Liver (tissue), 9 donors: Measurements from ENCODE around the gene MUC2. TPM values are rescaled to one million over a fixed set of nuclear protein-coding genes. Genes with fewer than 3 reads are reported as not detected.

Source experiments
- DNase-seq: peaks from one replicate; pipeline ENCODE4 v3.0.0-alpha.2; 2017; ENCODE audit warnings: low spot score
- H3K27ac ChIP-seq, 2 donors: one replicate each; pipeline ENCODE4 v1.7.0; 2013; ENCODE audit warnings: inconsistent platforms in 2 of 2, low read length in 2 of 2, control low read depth in 1 of 2, low read depth in 1 of 2, mild to moderate bottlenecking in 1 of 2
- H3K27me3 ChIP-seq, 4 donors: one replicate each; pipeline versions ENCODE4 v1.6.1 to v1.7.0; 2013; ENCODE audit warnings: low read length in 3 of 4, inconsistent platforms in 1 of 4, mild to moderate bottlenecking in 1 of 4, moderate library complexity in 1 of 4; ENCODE audit not compliant: control insufficient read depth in 4 of 4, insufficient read depth in 4 of 4
- H3K36me3 ChIP-seq, 4 donors: one replicate each; pipeline versions ENCODE4 v1.6.1 to v1.7.0; 2013; ENCODE audit warnings: low read length in 3 of 4, mild to moderate bottlenecking in 3 of 4, low read depth in 1 of 4, moderate library complexity in 1 of 4; ENCODE audit not compliant: control insufficient read depth in 4 of 4, insufficient read depth in 3 of 4
- H3K4me1 ChIP-seq, 4 donors: one replicate each; pipeline versions ENCODE4 v1.6.1 to v1.7.0; 2013; ENCODE audit warnings: low read length in 3 of 4, mild to moderate bottlenecking in 3 of 4, moderate library complexity in 1 of 4; ENCODE audit not compliant: control insufficient read depth in 4 of 4, insufficient read depth in 4 of 4
- H3K4me3 ChIP-seq, 3 donors: one replicate each; pipeline versions ENCODE4 v1.6.1 to v1.7.0; 2013; ENCODE audit warnings: low read length in 3 of 3, control low read depth in 1 of 3, low read depth in 1 of 3, mild to moderate bottlenecking in 1 of 3
- H3K9ac ChIP-seq, 2 donors: one replicate each; pipeline ENCODE4 v1.7.0; 2013; ENCODE audit warnings: low read length in 2 of 2, mild to moderate bottlenecking in 2 of 2, moderate library complexity in 2 of 2, control low read depth in 1 of 2, low read depth in 1 of 2
- H3K9me3 ChIP-seq, 4 donors: one replicate each; pipeline versions ENCODE4 v1.6.1 to v1.7.0; 2013; ENCODE audit warnings: low read length in 3 of 4; ENCODE audit not compliant: control insufficient read depth in 4 of 4
- EGR1 ChIP-seq, 2 donors: IDR thresholded peaks; 2 replicates each; pipeline ENCODE4 v1.6.1; 2016 to 2018; ENCODE audit warnings: antibody characterized with exemption in 2 of 2, low read depth in 2 of 2
- FOXA2 ChIP-seq: IDR thresholded peaks from 2 replicates; pipeline ENCODE4 v1.6.1; 2016; ENCODE audit warnings: antibody characterized with exemption
- GABPA ChIP-seq, 2 donors: IDR thresholded peaks in 1 of 2; conservative IDR thresholded peaks in 1 of 2; 2 replicates each; pipeline ENCODE4 v1.6.1; 2016; ENCODE audit warnings: antibody characterized with exemption in 2 of 2, mild to moderate bottlenecking in 1 of 2, moderate library complexity in 1 of 2
- HNF4A ChIP-seq, 2 donors: conservative IDR thresholded peaks; 2 replicates each; pipeline ENCODE4 v1.6.1; 2016; ENCODE audit warnings: antibody characterized with exemption in 2 of 2, mild to moderate bottlenecking in 2 of 2
- HNF4G ChIP-seq: IDR thresholded peaks from 2 replicates; pipeline ENCODE4 v1.6.1; 2016; ENCODE audit warnings: antibody characterized with exemption
- JUND ChIP-seq, 2 donors: IDR thresholded peaks; 2 replicates each; pipeline ENCODE4 v1.6.1; 2016; ENCODE audit warnings: antibody characterized with exemption in 2 of 2
- MAX ChIP-seq: IDR thresholded peaks from 2 replicates; pipeline ENCODE4 v1.6.1; 2016; ENCODE audit warnings: antibody characterized with exemption
- NR2F2 ChIP-seq: IDR thresholded peaks from 2 replicates; pipeline ENCODE4 v1.6.1; 2016; ENCODE audit warnings: antibody characterized with exemption
- REST ChIP-seq: IDR thresholded peaks from 2 replicates; pipeline ENCODE4 v1.6.1; 2016; ENCODE audit warnings: antibody characterized with exemption, mild to moderate bottlenecking
- RXRA ChIP-seq, 2 donors: IDR thresholded peaks; 2 replicates each; pipeline ENCODE4 v1.6.1; 2017 to 2018; ENCODE audit warnings: antibody characterized with exemption in 2 of 2, mild to moderate bottlenecking in 1 of 2
- TAF1 ChIP-seq: conservative IDR thresholded peaks from 2 replicates; pipeline ENCODE4 v1.6.1; 2016; ENCODE audit warnings: antibody characterized with exemption, mild to moderate bottlenecking
- YY1 ChIP-seq: IDR thresholded peaks from 2 replicates; pipeline ENCODE4 v1.6.1; 2016; ENCODE audit warnings: antibody characterized with exemption, mild to moderate bottlenecking
- ZBTB33 ChIP-seq: IDR thresholded peaks from 2 replicates; pipeline ENCODE4 v1.6.1; 2016; ENCODE audit warnings: antibody characterized with exemption
- WGBS: extraction: QIAGEN DNeasy Blood & Tissue Kit; methylation state at CpG from one replicate; pipeline ENCODE4 v1.1.7; 2013; 5-methylcytosine and 5-hydroxymethylcytosine counted together
- polyA plus RNA-seq, 2 donors: library from polyadenylated mRNA; stranded (reverse) in 1 of 2; unstranded in 1 of 2; fragments of 200-250 nt in 1 of 2; fragments of >200 nt in 1 of 2; fragmentation: Nextera tagmentation in 1 of 2; extraction: Ambion mirVana in 1 of 2; gene quantifications; one replicate each; pipeline versions ENCODE4 v1.2.1 to v1.2.3, GENCODE V29; 2013 to 2015
- total RNA-seq, 2 donors: library from RNA; depleted of rRNA; stranded (reverse); fragments of >200 nt; gene quantifications; one replicate each; pipeline ENCODE4 v1.2.3, GENCODE V29; 2014
- donor health status: healthy.
- donor health status: healthy.
- donor health status: healthy.
- donor health status: healthy.
- donor health status: healthy.

Gene MUC2
- total and polyA plus RNA-seq, 4 donors, result under 0.01 TPM; not detected in 3

GRCh38 chr11:1089738-1090599 is 15.3 kb downstream of the MUC2 start:
- DNase-seq, result no peak
- no peaks in the 10 kb centered on the region for H3K9me3 ChIP-seq
- H3K27ac ChIP-seq, result no peak overlapping the region
- no peak for TF ChIP-seq JUND (IDR thresholded peaks at IDR 0.05)
- TF ChIP-seq MAX, result no peak
- no peak for TF ChIP-seq YY1
- TF ChIP-seq TAF1, result no peak
- no peak for TF ChIP-seq RXRA (IDR thresholded peaks at IDR 0.05)
- TF ChIP-seq NR2F2, result no peak
- TF ChIP-seq EGR1 (IDR thresholded peaks at IDR 0.05; ENCODE audit: low read depth in 2 of 2), result no peak
- no peak for TF ChIP-seq FOXA2
- no peak for TF ChIP-seq ZBTB33
- no peak for TF ChIP-seq HNF4A (conservative IDR thresholded peaks at IDR 0.05)
- TF ChIP-seq GABPA (IDR thresholded peaks at IDR 0.05 in 1 of 2, conservative IDR thresholded peaks at IDR 0.05 in 1 of 2), result no peak
- H3K9ac ChIP-seq, result no peak overlapping the region
- no peak overlapping the region for H3K4me3 ChIP-seq
- H3K27me3 ChIP-seq, result no peaks in the 10 kb centered on the region
- no peaks in the 10 kb centered on the region for H3K4me1 ChIP-seq
- 88% methylated on average over 31 of the region's 31 CpGs for WGBS
- H3K36me3 ChIP-seq, result no peaks in the 10 kb centered on the region

GRCh38 chr11:1090600-1091331 is 16.1 kb downstream of the MUC2 start:
- H3K9me3 ChIP-seq, result no peaks in the 10 kb centered on the region
- H3K4me1 ChIP-seq, result no peaks in the 10 kb centered on the region
- no peak overlapping the region for H3K9ac ChIP-seq
- H3K27ac ChIP-seq, result no peak overlapping the region
- no peaks in the 10 kb centered on the region for H3K27me3 ChIP-seq
- no peak for TF ChIP-seq TAF1
- no peak for TF ChIP-seq NR2F2
- TF ChIP-seq HNF4G, result no peak
- no peak for TF ChIP-seq JUND (IDR thresholded peaks at IDR 0.05)
- TF ChIP-seq GABPA (IDR thresholded peaks at IDR 0.05 in 1 of 2, conservative IDR thresholded peaks at IDR 0.05 in 1 of 2), result no peak
- TF ChIP-seq REST, result no peak
- TF ChIP-seq YY1, result no peak
- TF ChIP-seq FOXA2, result no peak
- no peak for DNase-seq
- H3K4me3 ChIP-seq, result no peak overlapping the region
- 91% methylated on average over 20 of the region's 20 CpGs for WGBS
- no peaks in the 10 kb centered on the region for H3K36me3 ChIP-seq
